Endodermal cell (in vitro differentiated cells): Measurements from ENCODE around the gene QPCT. TPM values are rescaled to one million over a fixed set of nuclear protein-coding genes. Genes with fewer than 3 reads are reported as not detected.

ENCODE experiments used
- DNase-seq: peaks from one replicate; pipeline ENCODE4 v3.0.0-alpha.2; 2017
- H3K27ac ChIP-seq: 2 replicates; pipeline ENCODE4 v1.5.1; 2013; ENCODE audit warnings: mild to moderate bottlenecking, low read depth, low read length, moderate library complexity
- H3K27me3 ChIP-seq: 2 replicates; pipeline ENCODE4 v1.6.1; 2013; ENCODE audit warnings: mild to moderate bottlenecking, low read length, moderate library complexity; ENCODE audit not compliant: insufficient read depth, control insufficient read depth, poor library complexity, severe bottlenecking
- H3K36me3 ChIP-seq: 2 replicates; pipeline ENCODE4 v1.7.0; 2013; ENCODE audit warnings: mild to moderate bottlenecking, low read length, moderate library complexity; ENCODE audit not compliant: control insufficient read depth, insufficient read depth
- H3K4me1 ChIP-seq: one replicate; pipeline ENCODE4 v1.7.0; 2013; ENCODE audit warnings: low read length; ENCODE audit not compliant: control insufficient read depth, insufficient read depth
- H3K4me3 ChIP-seq: 2 replicates; pipeline ENCODE4 v1.5.1; 2013; ENCODE audit warnings: mild to moderate bottlenecking, low read length, moderate library complexity
- H3K9ac ChIP-seq: 2 replicates; pipeline ENCODE4 v1.6.1; 2013; ENCODE audit warnings: mild to moderate bottlenecking, low read length, moderate library complexity; ENCODE audit not compliant: poor library complexity, severe bottlenecking; ENCODE audit errors: extremely low read depth
- H3K9me3 ChIP-seq: 2 replicates; pipeline ENCODE4 v1.6.1; 2013; ENCODE audit warnings: mild to moderate bottlenecking, low read length, moderate library complexity; ENCODE audit not compliant: control insufficient read depth
- H3K27ac Mint-ChIP-seq: 2 replicates; pipeline ENCODE4 v1.8.0; 2020; ENCODE audit warnings: mixed read lengths
- H3K27me3 Mint-ChIP-seq: 2 replicates; pipeline ENCODE4 v1.8.0; 2021; ENCODE audit warnings: mild to moderate bottlenecking, mixed read lengths; ENCODE audit not compliant: insufficient read depth
- H3K36me3 Mint-ChIP-seq: 2 replicates; pipeline ENCODE4 v1.8.0; 2020; ENCODE audit warnings: low read depth, mixed read lengths
- H3K4me1 Mint-ChIP-seq: 2 replicates; pipeline ENCODE4 v1.8.0; 2020; ENCODE audit warnings: mixed read lengths
- H3K4me3 Mint-ChIP-seq: 2 replicates; pipeline ENCODE4 v1.8.0; 2020; ENCODE audit warnings: mild to moderate bottlenecking, moderate library complexity, mixed read lengths
- H3K9me3 Mint-ChIP-seq: 2 replicates; pipeline ENCODE4 v1.8.0; 2020; ENCODE audit warnings: mild to moderate bottlenecking, mixed read lengths
- CTCF ChIP-seq: fragments of 200-600 bp; sonication (generic); conservative IDR thresholded peaks from 2 replicates; pipeline ENCODE4 v1.5.0; 2021; ENCODE audit warnings: antibody characterized with exemption, mild to moderate bottlenecking
- WGBS, 2 experiments: methylation state at CpG; one replicate each; pipeline versions ENCODE4 v1.1.5 to v1.1.7; 2013; ENCODE audit warnings: missing lambda C conversion rate in 2 of 2, mixed read lengths in 1 of 2; ENCODE audit not compliant: insufficient coverage in 1 of 2, insufficient read length in 1 of 2; 5-methylcytosine and 5-hydroxymethylcytosine counted together
- total RNA-seq, 2 donors: library from RNA; stranded (reverse); fragmentation: NEBNext Ultra II Directional in 1 of 2; extraction: Animal tissue kit (Norgen Biotek cat#: 25700) in 1 of 2; gene quantifications; 2 replicates in 1 of 2; 3 replicates in 1 of 2; pipeline ENCODE4 v1.2.1, GENCODE V29; 2021

The QPCT gene
- total RNA-seq, 2 donors from 2014 or later, result 15.9 to 17.7 TPM

DNA sequence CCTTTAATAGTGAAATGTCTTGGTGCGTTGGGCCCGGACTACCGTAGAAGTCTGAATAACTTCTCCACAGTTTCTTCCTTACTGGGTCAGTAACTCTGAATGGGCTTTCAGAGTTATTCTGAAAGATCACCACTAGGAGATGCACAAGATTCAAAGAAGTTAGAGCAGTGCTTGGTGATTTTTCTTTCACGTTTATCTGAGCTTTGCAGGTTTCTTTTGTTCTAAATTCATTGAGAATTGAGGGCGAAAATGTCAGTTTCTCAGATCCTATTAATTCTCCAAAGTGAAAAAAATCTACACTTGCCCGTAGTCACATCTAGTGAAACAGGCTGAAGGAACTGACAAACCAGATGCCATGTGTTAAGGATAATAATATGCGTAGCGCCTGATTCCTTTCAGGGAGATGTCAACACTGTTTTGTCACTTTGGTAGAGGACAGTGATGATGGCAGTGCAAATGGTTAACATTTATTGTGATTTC, 70.1 kb downstream of the QPCT start:
- no peak overlapping the region for H3K9ac ChIP-seq
- H3K27ac Mint-ChIP-seq, result peak overlapping the region; percentile 55
- peak; percentile 88 for TF ChIP-seq CTCF
- H3K9me3 Mint-ChIP-seq, result peaks cover 7% of the 10 kb centered on the region
- peaks cover 4% of the 10 kb centered on the region for H3K4me1 ChIP-seq
- H3K4me3 ChIP-seq, result no peak overlapping the region
- peaks cover 30% of the 10 kb centered on the region for H3K4me1 Mint-ChIP-seq
- WGBS, 2 experiments, result 36 to 41% methylated on average over 8 of the region's 8 CpGs
- DNase-seq, result no peak
- H3K36me3 ChIP-seq, result no peaks in the 10 kb centered on the region
- H3K27me3 Mint-ChIP-seq, result no peaks in the 10 kb centered on the region
- H3K27me3 ChIP-seq, result no peaks in the 10 kb centered on the region
- no peak overlapping the region for H3K27ac ChIP-seq
- peaks cover 19% of the 10 kb centered on the region for H3K9me3 ChIP-seq
- H3K36me3 Mint-ChIP-seq, result peaks cover 2% of the 10 kb centered on the region
- H3K4me3 Mint-ChIP-seq, result no peak overlapping the region

DNA sequence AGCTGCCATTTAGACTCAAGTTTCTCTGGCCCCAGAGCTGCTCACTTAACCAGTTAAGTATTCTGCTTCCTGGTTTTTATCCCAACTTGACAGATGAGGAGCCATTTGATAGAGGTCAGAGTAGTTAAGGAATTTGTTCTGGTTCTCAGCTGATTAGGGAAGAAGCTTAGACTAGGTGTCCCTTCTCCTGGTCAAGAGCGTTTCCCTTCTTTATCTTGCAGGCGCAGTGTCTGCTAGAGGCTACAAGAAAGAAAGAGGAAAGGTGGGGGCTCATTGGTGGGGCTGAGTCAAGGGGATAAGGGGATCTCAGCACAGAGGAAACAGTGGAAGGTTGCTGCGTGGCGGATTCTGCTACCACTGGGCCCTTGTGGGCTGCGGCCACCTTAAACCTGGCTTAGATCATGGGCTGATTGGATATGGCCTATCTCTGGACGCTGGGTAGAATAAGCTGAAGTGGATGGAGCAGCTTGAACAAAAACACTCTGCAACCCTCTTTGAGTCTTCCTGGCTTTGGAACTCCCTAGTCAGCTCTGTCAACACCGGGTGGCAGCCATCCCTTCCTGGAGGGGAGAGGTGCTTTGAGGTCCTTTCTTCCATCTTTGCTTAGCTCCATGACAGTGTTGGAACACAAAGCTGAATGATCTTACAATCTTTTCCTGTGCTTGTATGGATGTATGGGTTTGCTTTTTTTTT, 70.8 kb downstream of the QPCT start:
- Histone ChIP-seq H3K27me3 (no peaks in the 10 kb centered on the region), H3K4me1 (peaks cover 4% of the 10 kb centered on the region), H3K9ac (no peak overlapping the region), H3K9me3 (peaks cover 19% of the 10 kb centered on the region), H3K36me3 (no peaks in the 10 kb centered on the region), H3K4me3 (no peak overlapping the region), H3K27ac (peak overlapping the region; percentile 9)
- TF ChIP-seq CTCF, result peak; percentile 23
- H3K4me1 Mint-ChIP-seq, result peaks cover 30% of the 10 kb centered on the region
- peaks cover 2% of the 10 kb centered on the region for H3K36me3 Mint-ChIP-seq
- no peaks in the 10 kb centered on the region for H3K27me3 Mint-ChIP-seq
- H3K4me3 Mint-ChIP-seq, result no peak overlapping the region
- H3K9me3 Mint-ChIP-seq, result peaks cover 7% of the 10 kb centered on the region
- DNase-seq, result peak; percentile 57
- no peak overlapping the region for H3K27ac Mint-ChIP-seq
- WGBS, 2 experiments, result 88 to 100% methylated on average over 1 to 7 of the region's 7 CpGs

DNA sequence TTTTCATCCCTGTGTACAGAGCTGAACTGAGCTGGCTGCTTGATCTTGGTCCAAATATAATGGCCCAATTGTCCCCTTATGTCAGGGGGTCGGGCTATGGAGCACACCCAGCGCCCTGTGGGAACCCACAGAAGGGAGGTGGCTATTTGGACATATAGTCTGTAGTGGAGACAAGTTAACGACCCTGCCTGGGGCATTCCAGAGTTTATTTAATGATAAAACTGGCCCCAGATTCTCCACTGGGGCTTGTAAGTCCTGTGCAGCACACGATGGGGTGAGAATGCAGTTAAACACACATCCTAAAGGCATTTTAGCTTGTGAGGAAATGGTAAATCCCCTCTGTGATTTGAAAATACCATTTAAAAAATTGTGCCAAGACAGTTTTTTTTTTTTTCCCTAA, 72.9 kb downstream of the QPCT start:
- no peak overlapping the region for H3K27ac ChIP-seq
- Mint-ChIP-seq H3K36me3 (peaks cover 2% of the 10 kb centered on the region), H3K4me1 (peaks cover 20% of the 10 kb centered on the region), H3K27ac (no peak overlapping the region), H3K27me3 (no peaks in the 10 kb centered on the region), H3K9me3 (peaks cover 4% of the 10 kb centered on the region), H3K4me3 (no peak overlapping the region)
- no peaks in the 10 kb centered on the region for H3K27me3 ChIP-seq
- no peaks in the 10 kb centered on the region for H3K4me1 ChIP-seq
- peaks cover 14% of the 10 kb centered on the region for H3K9me3 ChIP-seq
- 91 to 100% methylated on average over 2 to 4 of the region's 4 CpGs for WGBS, 2 experiments
- peak overlapping the region; percentile 28 for H3K4me3 ChIP-seq
- no peak overlapping the region for H3K9ac ChIP-seq
- no peak for DNase-seq
- no peak for TF ChIP-seq CTCF
- H3K36me3 ChIP-seq, result no peaks in the 10 kb centered on the region
